ENCODE results near the gene KISS1. TPM values are rescaled to one million over a fixed set of nuclear protein-coding genes. Genes with fewer than 3 reads are reported as not detected.

KISS1 gene
- total and polyA plus RNA-seq, 8 donors: 1.1 to 8.3 (median 1.6) TPM; not detected in 5

DNA sequence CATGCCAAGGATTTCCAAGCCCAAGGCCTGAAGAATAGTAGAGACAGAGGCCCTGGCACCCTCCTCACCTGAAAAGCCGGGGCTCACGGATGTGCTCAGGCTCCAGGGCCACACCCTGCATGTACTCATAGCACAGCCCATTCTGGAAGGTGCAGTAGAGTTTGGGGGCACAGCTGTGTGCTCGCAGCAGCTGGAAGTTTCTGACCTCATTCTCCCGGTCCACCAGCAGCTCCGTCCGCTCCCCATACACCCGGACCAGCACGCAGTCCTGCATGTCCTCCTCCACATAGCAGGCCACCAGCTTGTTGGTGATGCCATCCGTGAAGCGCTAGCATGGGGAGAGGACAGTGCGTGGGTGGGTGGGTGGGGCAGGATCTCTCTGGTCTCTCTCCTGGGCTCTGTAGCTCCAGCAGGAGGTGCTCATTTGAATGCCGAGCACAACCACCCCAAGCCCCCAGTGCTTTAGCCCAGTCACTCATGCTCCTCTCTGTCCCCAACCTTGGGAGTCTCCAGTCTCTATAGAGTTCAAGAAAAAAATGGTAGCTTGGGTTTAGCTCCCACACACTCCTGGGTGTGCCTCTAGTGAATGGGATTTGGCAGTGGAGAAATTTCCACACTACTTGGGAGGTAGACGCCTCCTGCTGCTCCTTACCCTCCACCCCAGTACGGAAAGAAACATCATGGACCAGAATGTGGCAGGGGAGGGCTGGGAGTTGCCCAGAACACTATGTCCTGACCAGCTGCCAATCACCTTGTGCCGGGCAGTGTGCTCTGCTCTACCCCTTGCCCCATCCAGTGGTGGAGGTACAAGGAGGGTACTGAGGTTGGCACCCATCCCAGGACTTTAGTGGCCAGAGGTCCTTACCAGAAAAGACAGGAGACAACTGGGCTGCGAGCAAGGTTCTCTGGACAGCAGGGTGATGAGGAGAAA lies 46.4 kb downstream of the KISS1 start:
- peaks cover 0 to 12% (median 5%) of the 10 kb centered on the region in 4 donors for H3K36me3 ChIP-seq

DNA sequence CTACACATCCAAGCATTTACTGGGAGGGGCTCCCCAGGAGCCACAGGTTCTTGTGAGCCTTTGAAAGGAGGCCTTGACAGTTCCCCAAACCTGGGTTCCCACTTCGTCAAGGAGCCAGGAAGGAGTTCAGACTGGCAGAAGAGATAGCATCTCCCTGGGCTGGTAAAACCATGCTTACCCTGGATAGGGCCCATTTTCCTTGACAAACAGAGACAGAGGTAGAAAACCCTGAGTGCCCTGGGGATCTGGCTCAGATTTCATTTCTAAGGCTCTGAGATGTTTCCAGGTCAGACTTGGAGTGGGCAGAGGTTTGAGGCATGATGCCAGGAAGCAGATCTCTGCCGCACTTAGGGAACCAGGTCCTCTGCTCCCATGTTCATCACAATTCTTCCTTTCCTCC lies 47.2 kb downstream of the KISS1 start:
- Histone ChIP-seq H3K27me3 (peaks cover 0 to 19% (median 6%) of the 10 kb centered on the region in 3 donors), H3K9me3 (no peaks in the 10 kb centered on the region), H3K27ac (no peak overlapping the region), H3K4me3 (no peak overlapping the region), H3K36me3 (peaks cover 0 to 12% (median 5%) of the 10 kb centered on the region in 4 donors), H3K4me1 (peaks cover 13 to 31% (median 26%) of the 10 kb centered on the region in 4 donors)
- WGBS, 5 donors: 48 to 67% (median 65%) methylated on average over 2 of the region's 2 CpGs
- intact Hi-C loops (cut with DNase I; ENCODE audit: low total_unique reads): no loop called here
- TF ChIP-seq EP300 (IDR thresholded peaks at IDR 0.05) (no peak), POLR2A (IDR thresholded peaks at IDR 0.05) (no peak), POLR2AphosphoS5 (IDR thresholded peaks at IDR 0.05) (no peak)
- TF ChIP-seq, protein P1, sequence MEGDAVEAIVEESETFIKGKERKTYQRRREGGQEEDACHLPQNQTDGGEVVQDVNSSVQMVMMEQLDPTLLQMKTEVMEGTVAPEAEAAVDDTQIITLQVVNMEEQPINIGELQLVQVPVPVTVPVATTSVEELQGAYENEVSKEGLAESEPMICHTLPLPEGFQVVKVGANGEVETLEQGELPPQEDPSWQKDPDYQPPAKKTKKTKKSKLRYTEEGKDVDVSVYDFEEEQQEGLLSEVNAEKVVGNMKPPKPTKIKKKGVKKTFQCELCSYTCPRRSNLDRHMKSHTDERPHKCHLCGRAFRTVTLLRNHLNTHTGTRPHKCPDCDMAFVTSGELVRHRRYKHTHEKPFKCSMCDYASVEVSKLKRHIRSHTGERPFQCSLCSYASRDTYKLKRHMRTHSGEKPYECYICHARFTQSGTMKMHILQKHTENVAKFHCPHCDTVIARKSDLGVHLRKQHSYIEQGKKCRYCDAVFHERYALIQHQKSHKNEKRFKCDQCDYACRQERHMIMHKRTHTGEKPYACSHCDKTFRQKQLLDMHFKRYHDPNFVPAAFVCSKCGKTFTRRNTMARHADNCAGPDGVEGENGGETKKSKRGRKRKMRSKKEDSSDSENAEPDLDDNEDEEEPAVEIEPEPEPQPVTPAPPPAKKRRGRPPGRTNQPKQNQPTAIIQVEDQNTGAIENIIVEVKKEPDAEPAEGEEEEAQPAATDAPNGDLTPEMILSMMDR (IDR thresholded peaks at IDR 0.05): no peak
- no peak for DNase-seq

More for the DNA sequence above, 46.4 kb downstream of the KISS1 start:
- Histone ChIP-seq H3K4me3 (peak overlapping the region in 2 of 4 donors; percentile 67 to 71), H3K9me3 (no peaks in the 10 kb centered on the region), H3K27ac (peak overlapping the region in 2 of 5 donors; percentile 79 to 86), H3K4me1 (peaks cover 13 to 31% (median 26%) of the 10 kb centered on the region in 4 donors), H3K27me3 (peaks cover 0 to 19% (median 6%) of the 10 kb centered on the region in 3 donors)
- 52 to 86% (median 78%) methylated on average over 7 to 16 of the region's 16 CpGs for WGBS, 5 donors
- TF ChIP-seq POLR2A (IDR thresholded peaks at IDR 0.05) (no peak), EP300 (IDR thresholded peaks at IDR 0.05) (no peak), POLR2AphosphoS5 (IDR thresholded peaks at IDR 0.05) (no peak)
- TF ChIP-seq, protein P1 (IDR thresholded peaks at IDR 0.05): no peak
- intact Hi-C loops (cut with DNase I; ENCODE audit: low total_unique reads): no loop called here
- peak in 1 of 2 donors; percentile 34 for DNase-seq

DNA sequence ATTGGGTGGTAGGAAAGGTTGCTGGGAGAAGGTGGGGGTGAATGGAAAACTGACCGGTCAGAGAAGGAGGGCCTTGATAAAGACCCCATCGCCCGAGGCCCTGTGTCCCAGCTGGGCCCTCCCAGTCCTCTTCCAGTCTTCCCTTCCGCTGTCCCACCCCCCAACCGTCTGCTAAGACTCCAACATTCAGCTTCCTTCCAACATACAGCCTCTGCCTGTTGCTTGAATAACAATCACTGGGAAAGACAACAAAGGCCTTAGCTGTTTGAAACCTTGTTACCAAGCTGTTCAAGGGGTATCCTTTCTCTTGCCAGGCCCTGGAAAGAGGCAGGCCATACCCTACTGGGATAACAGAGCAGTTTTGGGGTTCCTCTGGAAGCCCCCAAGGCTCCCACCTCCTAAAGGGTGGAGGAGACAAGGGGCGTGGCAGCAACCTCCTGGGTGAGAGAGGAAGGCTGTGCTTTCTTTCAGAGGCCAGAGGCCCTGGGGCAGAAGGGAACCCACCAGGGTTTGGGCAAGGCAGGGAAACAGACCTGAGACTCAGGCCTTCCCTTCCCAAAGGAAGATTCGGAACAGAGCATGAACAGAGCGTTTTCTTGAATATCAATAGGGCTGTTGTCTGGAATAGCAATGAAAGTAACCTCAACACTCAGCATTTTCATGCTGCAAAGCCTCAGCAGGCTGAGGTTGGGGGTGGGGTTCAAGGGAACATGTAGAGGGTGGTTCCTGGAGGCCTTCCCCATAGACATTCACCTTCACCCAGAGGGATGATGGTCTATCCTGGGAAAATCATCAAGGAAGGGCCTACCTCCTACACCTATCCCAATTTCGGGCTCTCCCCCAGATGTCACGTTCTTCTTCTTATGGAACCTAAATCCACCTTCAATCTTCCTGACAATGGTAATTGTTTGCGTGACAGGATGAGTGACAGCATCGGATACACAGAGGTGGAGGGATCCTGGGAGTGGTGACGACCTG lies 48.6 kb downstream of the KISS1 start:
- no peaks in the 10 kb centered on the region for H3K9me3 ChIP-seq
- intact Hi-C loops (cut with DNase I; ENCODE audit: low total_unique reads): no loop called here
- TF ChIP-seq EP300 (IDR thresholded peaks at IDR 0.05) (no peak), POLR2A (IDR thresholded peaks at IDR 0.05) (no peak), POLR2AphosphoS5 (IDR thresholded peaks at IDR 0.05) (no peak)
- TF ChIP-seq, protein P1 (IDR thresholded peaks at IDR 0.05): no peak
- WGBS, 5 donors: 80 to 92% (median 84%) methylated on average over 13 of the region's 13 CpGs
- peaks cover 0 to 19% (median 6%) of the 10 kb centered on the region in 3 donors for H3K27me3 ChIP-seq
- peaks cover 13 to 28% (median 23%) of the 10 kb centered on the region in 4 donors for H3K4me1 ChIP-seq
- no peak for DNase-seq
- no peak overlapping the region for H3K4me3 ChIP-seq
- peaks cover 0 to 15% (median 6%) of the 10 kb centered on the region in 4 donors for H3K36me3 ChIP-seq
- H3K27ac ChIP-seq: no peak overlapping the region

DNA sequence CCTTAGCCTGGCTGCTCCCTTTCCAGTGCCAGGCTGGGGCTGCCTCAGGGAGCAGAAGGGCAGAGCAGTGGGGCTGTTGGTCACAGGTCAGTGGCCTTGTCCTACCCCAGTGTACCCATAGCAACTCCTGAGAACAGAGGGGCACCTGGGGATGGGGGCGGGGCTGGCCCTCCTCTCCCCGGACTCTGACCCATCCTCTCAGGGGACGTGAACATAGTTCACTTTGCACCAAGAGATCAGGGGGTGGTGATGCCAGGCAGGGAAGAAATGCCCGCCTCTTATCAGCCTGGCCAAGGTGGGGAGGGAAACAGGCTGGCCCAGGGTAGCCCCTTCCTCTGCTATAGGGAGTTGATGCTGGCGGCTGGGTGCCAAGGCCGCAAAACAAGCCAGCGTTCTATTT lies 49.3 kb downstream of the KISS1 start:
- peaks cover 0 to 15% (median 6%) of the 10 kb centered on the region in 4 donors for H3K36me3 ChIP-seq
- H3K27ac ChIP-seq: no peak overlapping the region
- WGBS, 5 donors: 79 to 93% (median 84%) methylated on average over 7 of the region's 7 CpGs
- peaks cover 8 to 21% (median 16%) of the 10 kb centered on the region in 4 donors for H3K4me1 ChIP-seq
- TF ChIP-seq, protein P1 (IDR thresholded peaks at IDR 0.05): no peak
- TF ChIP-seq POLR2A (IDR thresholded peaks at IDR 0.05) (no peak), EP300 (IDR thresholded peaks at IDR 0.05) (no peak), POLR2AphosphoS5 (IDR thresholded peaks at IDR 0.05) (no peak)
- DNase-seq: no peak
- H3K27me3 ChIP-seq: peaks cover 0 to 12% (median 6%) of the 10 kb centered on the region in 3 donors
- no peaks in the 10 kb centered on the region for H3K9me3 ChIP-seq
- intact Hi-C loops (cut with DNase I; ENCODE audit: low total_unique reads): no loop called here
- H3K4me3 ChIP-seq: no peak overlapping the region

All from stomach (tissue), 9 donors.